K562 (cell line): Measurements from ENCODE around the gene CUTA. TPM values are rescaled to one million over a fixed set of nuclear protein-coding genes. Genes with fewer than 3 reads are reported as not detected.

ENCODE experiments used
- ELF1 ChIP-seq: fragments of 200-800 bp; sonication (Bioruptor generic); IDR thresholded peaks from 2 replicates; pipeline ENCODE4 v1.6.1; 2016; ENCODE audit warnings: missing genetic modification characterization, missing compliant biosample characterization
- SIN3A ChIP-seq, 2 experiments: fragments of 150-350 bp in 1 of 2; IDR thresholded peaks; 2 replicates each; pipeline ENCODE4 v1.6.1; 2011 to 2016; ENCODE audit warnings: borderline replicate concordance in 2 of 2, low read depth in 2 of 2, low read length in 2 of 2, mild to moderate bottlenecking in 2 of 2, moderate library complexity in 2 of 2; ENCODE audit not compliant: control insufficient read depth in 1 of 2
- polyA plus RNA-seq, 8 experiments: library from polyadenylated mRNA; depleted of rRNA in 4 of 8; stranded (reverse) in 5 of 8; unstranded in 3 of 8; fragments of >200 nt; fragmentation: Nextera tagmentation in 2 of 8; fragmentation: Illumina TruSeq in 1 of 8; extraction: Ambion mirVana in 2 of 8; extraction: Trizol in 1 of 8; gene quantifications; 2 replicates each; pipeline versions ENCODE4 v1.2.1 to v1.2.3, GENCODE V29; 2011 to 2014; ENCODE audit warnings: inconsistent platforms in 1 of 8, missing spikeins in 1 of 8
- total RNA-seq, 7 experiments: library from RNA; depleted of rRNA in 6 of 7; stranded (reverse); fragments of >200 nt in 6 of 7; fragmentation: Illumina TruSeq in 2 of 7; extraction: Trizol in 2 of 7; gene quantifications; 2 replicates each; pipeline versions ENCODE4 v1.2.1 to v1.2.3, GENCODE V29; 2011 to 2021; ENCODE audit warnings: low replicate concordance in 1 of 7
- TF ChIP-seq, protein P1 (sequence below): sonication (generic); formaldehyde crosslinking; IDR thresholded peaks from 2 replicates; pipeline ENCODE4 v1.8.0; 2022; ENCODE audit warnings: mild to moderate bottlenecking, missing genetic modification reagents
- TF ChIP-seq, protein P2 (sequence below): sonication (generic); formaldehyde crosslinking; IDR thresholded peaks from 2 replicates; pipeline ENCODE4 v1.8.0; 2022; ENCODE audit warnings: missing genetic modification reagents, mild to moderate bottlenecking, moderate library complexity, borderline replicate concordance

Gene CUTA
- total and polyA plus RNA-seq, 9 of the 15 experiments (the other 6 are each of a cell fraction or from before 2014, with no cell fraction given), result 166 to 682 (median 310) TPM

GRCh38 chr6:33417128-33417902 is 592 bp downstream of the CUTA start (continued):
- TF ChIP-seq, protein P1, sequence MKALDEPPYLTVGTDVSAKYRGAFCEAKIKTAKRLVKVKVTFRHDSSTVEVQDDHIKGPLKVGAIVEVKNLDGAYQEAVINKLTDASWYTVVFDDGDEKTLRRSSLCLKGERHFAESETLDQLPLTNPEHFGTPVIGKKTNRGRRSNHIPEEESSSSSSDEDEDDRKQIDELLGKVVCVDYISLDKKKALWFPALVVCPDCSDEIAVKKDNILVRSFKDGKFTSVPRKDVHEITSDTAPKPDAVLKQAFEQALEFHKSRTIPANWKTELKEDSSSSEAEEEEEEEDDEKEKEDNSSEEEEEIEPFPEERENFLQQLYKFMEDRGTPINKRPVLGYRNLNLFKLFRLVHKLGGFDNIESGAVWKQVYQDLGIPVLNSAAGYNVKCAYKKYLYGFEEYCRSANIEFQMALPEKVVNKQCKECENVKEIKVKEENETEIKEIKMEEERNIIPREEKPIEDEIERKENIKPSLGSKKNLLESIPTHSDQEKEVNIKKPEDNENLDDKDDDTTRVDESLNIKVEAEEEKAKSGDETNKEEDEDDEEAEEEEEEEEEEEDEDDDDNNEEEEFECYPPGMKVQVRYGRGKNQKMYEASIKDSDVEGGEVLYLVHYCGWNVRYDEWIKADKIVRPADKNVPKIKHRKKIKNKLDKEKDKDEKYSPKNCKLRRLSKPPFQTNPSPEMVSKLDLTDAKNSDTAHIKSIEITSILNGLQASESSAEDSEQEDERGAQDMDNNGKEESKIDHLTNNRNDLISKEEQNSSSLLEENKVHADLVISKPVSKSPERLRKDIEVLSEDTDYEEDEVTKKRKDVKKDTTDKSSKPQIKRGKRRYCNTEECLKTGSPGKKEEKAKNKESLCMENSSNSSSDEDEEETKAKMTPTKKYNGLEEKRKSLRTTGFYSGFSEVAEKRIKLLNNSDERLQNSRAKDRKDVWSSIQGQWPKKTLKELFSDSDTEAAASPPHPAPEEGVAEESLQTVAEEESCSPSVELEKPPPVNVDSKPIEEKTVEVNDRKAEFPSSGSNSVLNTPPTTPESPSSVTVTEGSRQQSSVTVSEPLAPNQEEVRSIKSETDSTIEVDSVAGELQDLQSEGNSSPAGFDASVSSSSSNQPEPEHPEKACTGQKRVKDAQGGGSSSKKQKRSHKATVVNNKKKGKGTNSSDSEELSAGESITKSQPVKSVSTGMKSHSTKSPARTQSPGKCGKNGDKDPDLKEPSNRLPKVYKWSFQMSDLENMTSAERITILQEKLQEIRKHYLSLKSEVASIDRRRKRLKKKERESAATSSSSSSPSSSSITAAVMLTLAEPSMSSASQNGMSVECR (CRISPR knock-in tag), result peak; percentile 8
- TF ChIP-seq SIN3A (IDR thresholded peaks at IDR 0.05; ENCODE audit: borderline replicate concordance in 2 of 2, control insufficient read depth in 1 of 2, low read depth in 2 of 2, low read length in 2 of 2), result peak in 1 of 2 experiments; percentile 32; a peak in 2 of 4 replicates
- TF ChIP-seq, protein P2, sequence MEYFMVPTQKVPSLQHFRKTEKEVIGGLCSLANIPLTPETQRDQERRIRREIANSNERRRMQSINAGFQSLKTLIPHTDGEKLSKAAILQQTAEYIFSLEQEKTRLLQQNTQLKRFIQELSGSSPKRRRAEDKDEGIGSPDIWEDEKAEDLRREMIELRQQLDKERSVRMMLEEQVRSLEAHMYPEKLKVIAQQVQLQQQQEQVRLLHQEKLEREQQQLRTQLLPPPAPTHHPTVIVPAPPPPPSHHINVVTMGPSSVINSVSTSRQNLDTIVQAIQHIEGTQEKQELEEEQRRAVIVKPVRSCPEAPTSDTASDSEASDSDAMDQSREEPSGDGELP (CRISPR knock-in tag), result 0 out of 2 replicates have a peak, but pooled peaks have one; percentile 17
- TF ChIP-seq ELF1 (tag), result no peak
